ENCODE measurements around the gene LONRF3.

The LONRF3 gene

DNA sequence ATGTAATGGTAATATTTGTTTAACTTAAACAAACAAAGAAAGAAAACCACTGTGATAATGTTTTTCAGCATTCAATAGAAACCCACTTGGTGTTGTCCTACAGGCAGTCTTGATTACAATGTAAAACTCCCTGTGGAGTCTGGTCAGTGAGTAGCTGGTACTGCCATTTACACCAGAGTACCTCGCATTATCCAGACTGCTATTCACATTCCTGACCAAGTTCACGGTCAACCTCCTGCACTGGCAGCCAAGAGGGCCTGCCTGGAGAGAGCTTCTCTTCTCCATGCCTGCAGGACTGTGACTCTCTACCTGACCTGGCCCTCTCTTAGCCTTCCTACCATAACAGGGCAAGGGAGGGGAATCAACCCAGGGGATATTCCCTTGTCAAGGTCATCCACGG, 2.9 kb upstream of the LONRF3 start:
- POLR2A ChIA-PET (ENCODE audit: low non-redundant PET), result no interaction called here
- CTCF ChIA-PET, result interaction anchor here (0.6 kb wide), 1 partner anchor 16 kb away, joined by 3 read pairs; no protein-coding TSS in a partner anchor
- TF ChIP-seq, protein P1, sequence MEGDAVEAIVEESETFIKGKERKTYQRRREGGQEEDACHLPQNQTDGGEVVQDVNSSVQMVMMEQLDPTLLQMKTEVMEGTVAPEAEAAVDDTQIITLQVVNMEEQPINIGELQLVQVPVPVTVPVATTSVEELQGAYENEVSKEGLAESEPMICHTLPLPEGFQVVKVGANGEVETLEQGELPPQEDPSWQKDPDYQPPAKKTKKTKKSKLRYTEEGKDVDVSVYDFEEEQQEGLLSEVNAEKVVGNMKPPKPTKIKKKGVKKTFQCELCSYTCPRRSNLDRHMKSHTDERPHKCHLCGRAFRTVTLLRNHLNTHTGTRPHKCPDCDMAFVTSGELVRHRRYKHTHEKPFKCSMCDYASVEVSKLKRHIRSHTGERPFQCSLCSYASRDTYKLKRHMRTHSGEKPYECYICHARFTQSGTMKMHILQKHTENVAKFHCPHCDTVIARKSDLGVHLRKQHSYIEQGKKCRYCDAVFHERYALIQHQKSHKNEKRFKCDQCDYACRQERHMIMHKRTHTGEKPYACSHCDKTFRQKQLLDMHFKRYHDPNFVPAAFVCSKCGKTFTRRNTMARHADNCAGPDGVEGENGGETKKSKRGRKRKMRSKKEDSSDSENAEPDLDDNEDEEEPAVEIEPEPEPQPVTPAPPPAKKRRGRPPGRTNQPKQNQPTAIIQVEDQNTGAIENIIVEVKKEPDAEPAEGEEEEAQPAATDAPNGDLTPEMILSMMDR (conservative IDR thresholded peaks at IDR 0.05; ENCODE audit: low read depth), result no peak
- no peak for DNase-seq (ENCODE audit: low spot score)
- H3K27ac ChIP-seq, result no peak overlapping the region

DNA sequence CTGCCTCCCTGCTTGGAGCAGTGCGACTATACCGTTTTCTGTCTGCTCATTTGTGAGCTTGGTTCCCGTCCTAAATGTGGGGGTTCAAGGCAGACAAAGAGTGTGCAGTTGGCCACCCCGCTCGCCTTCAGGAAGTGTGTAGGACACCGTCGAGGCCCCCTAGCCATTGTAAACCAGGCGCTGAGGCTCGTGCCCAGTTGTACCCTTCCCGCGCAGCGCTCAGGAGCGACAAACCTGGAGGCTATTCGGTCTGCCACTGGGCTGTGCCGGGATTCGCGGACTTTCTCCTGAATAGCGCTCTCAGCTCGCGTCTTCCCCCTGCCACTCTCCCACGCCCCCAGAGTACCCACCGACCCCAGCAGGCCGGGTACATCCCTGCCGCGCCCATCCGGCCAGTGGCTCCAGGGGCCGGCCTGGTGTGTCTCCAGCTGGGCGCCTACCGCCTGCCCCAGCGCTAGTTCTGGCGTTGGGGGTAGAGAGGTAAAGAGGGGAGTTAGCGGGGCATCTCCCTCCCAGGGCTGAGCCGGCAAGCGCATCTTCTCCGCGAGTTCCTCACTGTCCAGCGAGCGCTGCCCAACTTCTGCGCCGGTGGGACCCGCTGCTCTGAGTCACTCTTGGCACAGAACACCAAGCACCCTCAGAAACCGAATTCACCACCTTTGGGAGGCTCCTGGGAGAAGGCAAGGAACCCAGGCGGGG, 880 bp upstream of the LONRF3 start:
- POLR2A ChIA-PET (ENCODE audit: low non-redundant PET), result no interaction called here
- TF ChIP-seq, protein P1 (conservative IDR thresholded peaks at IDR 0.05; ENCODE audit: low read depth), result no peak
- no peak overlapping the region for H3K27ac ChIP-seq
- CTCF ChIA-PET, result interaction anchor here (0.6 kb wide), 1 partner anchor 118 kb away, joined by 3 read pairs; no protein-coding TSS in a partner anchor
- no peak for DNase-seq (ENCODE audit: low spot score)

DNA sequence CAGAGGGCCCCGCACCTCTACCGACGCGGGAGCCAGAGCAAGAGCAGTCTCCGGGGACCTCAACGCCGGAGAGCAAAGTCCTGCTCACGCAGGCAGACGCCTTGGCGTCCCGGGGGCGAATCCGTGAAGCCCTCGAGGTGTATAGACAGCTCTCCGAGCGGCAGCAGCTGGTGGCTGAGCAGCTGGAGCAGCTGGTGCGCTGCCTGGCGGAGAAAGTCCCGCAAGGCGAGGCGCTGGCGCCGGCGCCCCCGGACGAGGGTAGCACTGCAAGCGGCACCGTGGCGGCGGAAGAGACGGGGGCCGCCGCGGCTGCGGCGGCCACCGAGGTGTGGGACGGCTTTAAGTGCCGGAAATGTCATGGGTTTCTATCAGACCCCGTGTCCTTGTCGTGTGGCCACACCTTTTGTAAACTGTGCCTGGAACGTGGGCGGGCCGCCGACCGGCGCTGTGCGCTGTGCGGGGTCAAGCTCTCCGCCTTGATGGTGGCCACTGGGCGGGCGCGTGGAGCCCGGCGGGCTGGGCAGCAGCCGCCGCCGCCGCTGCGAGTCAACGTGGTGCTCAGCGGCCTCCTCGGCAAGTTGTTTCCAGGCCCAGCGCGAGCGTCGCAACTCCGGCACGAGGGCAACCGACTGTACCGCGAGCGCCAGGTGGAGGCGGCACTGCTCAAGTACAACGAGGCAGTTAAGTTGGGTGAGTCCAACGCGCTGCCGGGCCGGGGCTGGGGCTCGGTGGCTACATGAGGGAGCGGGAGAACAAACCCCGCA, 672 bp downstream of the LONRF3 start:
- H3K27ac ChIP-seq, result peak overlapping the region; percentile 70
- ChIA-PET POLR2A (ENCODE audit: low non-redundant PET) (no interaction called here), CTCF (no interaction called here)
- no peak for DNase-seq (ENCODE audit: low spot score)
- TF ChIP-seq, protein P1 (conservative IDR thresholded peaks at IDR 0.05; ENCODE audit: low read depth), result no peak

DNA sequence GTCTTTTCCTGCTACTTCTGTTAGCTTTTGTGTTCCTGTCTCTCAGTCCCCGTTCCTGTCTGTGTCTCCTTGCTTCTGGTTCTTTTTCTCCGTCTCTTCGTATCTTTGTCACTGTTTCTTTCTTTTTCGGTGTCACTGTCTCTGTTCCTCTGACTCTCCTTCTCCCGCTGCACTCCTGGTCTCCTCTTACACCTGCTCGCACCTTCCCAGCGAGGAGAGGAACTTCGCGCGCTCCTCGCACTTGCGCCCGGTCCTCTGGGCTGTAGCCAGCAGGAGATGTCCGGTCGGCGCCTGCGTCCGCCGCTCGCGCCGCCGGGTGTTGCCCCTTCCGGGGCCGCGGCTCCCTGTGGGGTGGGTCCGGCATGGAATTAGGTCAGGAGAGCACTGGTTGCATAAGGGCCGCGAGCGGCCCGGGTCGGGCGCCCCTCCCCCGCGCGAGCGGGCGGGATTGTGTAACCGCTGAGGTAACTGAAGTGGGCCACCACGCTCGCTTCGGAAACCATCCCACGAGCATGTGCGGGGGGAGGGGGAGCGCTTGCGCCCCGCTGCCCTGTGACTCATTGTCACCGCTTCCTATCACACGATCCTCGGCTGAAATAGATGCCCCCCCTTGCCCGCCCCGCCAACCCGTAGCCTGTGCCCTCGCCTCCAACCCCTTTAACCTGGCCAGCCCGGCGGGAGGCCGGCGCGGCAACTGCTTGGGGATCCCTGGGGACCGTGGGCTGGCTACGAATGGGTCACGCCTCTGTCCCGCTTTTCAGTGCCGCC, 1.6 kb downstream of the LONRF3 start:
- DNase-seq (ENCODE audit: low spot score), result no peak
- ChIA-PET CTCF (no interaction called here), POLR2A (ENCODE audit: low non-redundant PET) (no interaction called here)
- TF ChIP-seq, protein P1 (conservative IDR thresholded peaks at IDR 0.05; ENCODE audit: low read depth), result no peak
- H3K27ac ChIP-seq, result peak overlapping the region; percentile 70

DNA sequence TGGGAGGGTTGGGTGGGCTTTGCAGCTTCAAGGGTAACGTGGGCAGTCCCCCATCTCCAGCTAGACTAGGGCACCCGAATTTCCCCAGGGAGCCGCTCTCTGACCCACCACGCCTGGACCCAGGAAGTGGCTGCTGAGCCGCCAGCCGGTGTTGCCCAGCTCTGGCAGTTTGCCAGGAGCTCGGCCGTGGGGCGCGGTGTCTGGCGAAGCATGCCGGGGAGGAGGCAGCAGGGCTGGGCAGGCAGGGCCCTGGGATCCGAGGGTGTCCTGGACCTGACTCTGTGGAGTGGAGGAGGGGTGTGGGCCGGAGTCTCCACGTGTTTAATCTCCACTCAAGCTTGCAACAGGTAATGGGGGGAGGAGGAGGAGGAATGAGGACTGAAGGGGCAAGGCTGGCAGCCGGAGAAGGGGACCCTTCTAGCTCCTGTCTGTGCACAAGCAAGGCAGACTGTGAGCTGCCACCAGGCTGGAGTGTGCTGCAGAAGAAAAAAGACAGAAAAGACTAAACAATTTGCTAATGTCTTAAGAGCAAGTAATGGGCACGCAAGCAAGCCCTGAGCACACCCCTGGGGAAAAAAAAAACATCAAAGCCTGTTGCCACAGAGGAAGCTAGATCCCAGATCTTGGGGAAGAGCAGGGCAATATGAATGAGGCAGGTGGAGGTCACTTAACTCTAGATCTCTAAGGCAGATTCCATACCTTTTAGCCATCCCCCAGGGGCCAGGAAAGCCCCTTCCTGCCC, 2.4 kb downstream of the LONRF3 start:
- CTCF ChIA-PET, result no interaction called here
- DNase-seq (ENCODE audit: low spot score), result no peak
- TF ChIP-seq, protein P1 (conservative IDR thresholded peaks at IDR 0.05; ENCODE audit: low read depth), result no peak
- H3K27ac ChIP-seq, result peak overlapping the region; percentile 70
- POLR2A ChIA-PET (ENCODE audit: low non-redundant PET), result no interaction called here

DNA sequence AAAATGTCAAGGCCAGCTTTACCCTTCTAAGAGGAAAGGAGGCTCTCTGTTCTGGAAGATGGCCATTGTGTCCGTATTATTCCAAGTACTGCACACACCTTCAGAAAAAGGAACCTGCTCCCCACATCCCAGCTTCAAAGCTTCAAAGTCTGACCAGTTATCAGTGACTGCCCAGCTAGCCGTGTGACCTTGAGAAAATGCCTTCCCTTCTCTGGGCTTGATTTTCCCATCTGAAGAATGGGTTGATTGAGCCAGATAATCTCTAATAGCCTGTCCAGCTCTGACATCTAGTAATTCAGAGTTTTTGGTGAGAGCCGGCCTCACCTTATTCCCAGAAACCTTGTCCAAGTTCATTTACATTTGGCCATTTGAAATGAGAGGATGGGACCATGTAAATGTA, 3.0 kb downstream of the LONRF3 start:
- TF ChIP-seq, protein P1 (conservative IDR thresholded peaks at IDR 0.05; ENCODE audit: low read depth), result no peak
- ChIA-PET CTCF (no interaction called here), POLR2A (ENCODE audit: low non-redundant PET) (no interaction called here)
- DNase-seq (ENCODE audit: low spot score), result no peak
- H3K27ac ChIP-seq, result no peak overlapping the region
